GM06990 (cell line): ENCODE data around the gene AGPAT2.

Experiments
- DNase-seq: peaks from one replicate; pipeline ENCODE4 v3.0.0-alpha.2; 2011; ENCODE audit not compliant: insufficient read length; ENCODE audit errors: extremely low read depth
- H3K27me3 ChIP-seq: replicated peaks from 2 replicates; pipeline ENCODE4 v1.6.0; 2011; ENCODE audit warnings: low read length; ENCODE audit not compliant: control insufficient read depth, insufficient read depth
- H3K36me3 ChIP-seq: 2 replicates; pipeline ENCODE4 v1.5.1; 2011; ENCODE audit warnings: low read length; ENCODE audit not compliant: control insufficient read depth, insufficient read depth
- H3K4me3 ChIP-seq: replicated peaks from 2 replicates; pipeline ENCODE4 v1.5.1; 2011; ENCODE audit warnings: low read depth, mild to moderate bottlenecking, control low read depth, low read length
- TF ChIP-seq, protein P1 (sequence below): IDR thresholded peaks from 2 replicates; pipeline ENCODE4 v1.5.1; 2011; ENCODE audit warnings: low read length, control low read depth, mild to moderate bottlenecking, inconsistent platforms; ENCODE audit not compliant: insufficient read depth, poor library complexity, severe bottlenecking

AGPAT2 gene

DNA sequence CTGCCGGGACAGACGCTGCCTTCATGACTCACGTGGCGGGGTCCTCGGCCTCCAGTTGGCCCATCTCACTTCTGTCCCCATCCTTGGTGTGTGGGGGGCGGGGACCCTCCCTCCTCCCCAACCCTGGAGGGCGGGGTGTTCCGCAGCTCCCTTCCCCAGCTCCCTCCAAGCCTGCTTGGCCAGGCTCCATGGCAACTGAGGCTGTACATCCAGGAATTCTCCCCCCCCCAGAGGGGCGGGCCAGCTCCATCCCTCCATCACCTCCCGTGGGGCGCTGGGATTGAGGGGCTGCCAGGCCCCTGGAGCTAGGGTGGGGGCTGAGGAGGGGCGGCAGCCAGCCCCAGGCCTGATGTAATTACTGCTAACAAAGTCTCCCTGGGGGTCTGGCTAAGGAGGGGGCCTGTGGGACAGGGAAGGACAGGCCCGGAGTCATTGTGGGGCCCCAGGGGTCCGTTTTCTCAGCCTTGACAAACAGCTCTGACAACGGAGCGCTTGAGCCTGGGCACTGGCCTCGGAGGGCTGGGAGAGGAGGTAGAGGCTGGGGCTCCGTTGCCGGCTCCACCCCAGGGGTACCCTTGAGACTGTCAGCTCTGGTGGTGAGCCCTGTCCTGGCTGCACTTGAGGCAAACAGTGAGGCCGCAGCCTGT is 33.1 kb upstream of the AGPAT2 start:
- Histone ChIP-seq H3K4me3 (no peak overlapping the region), H3K27me3 (no peaks in the 10 kb centered on the region), H3K36me3 (peaks cover 23% of the 10 kb centered on the region)
- no peak for DNase-seq
- TF ChIP-seq, protein P1, sequence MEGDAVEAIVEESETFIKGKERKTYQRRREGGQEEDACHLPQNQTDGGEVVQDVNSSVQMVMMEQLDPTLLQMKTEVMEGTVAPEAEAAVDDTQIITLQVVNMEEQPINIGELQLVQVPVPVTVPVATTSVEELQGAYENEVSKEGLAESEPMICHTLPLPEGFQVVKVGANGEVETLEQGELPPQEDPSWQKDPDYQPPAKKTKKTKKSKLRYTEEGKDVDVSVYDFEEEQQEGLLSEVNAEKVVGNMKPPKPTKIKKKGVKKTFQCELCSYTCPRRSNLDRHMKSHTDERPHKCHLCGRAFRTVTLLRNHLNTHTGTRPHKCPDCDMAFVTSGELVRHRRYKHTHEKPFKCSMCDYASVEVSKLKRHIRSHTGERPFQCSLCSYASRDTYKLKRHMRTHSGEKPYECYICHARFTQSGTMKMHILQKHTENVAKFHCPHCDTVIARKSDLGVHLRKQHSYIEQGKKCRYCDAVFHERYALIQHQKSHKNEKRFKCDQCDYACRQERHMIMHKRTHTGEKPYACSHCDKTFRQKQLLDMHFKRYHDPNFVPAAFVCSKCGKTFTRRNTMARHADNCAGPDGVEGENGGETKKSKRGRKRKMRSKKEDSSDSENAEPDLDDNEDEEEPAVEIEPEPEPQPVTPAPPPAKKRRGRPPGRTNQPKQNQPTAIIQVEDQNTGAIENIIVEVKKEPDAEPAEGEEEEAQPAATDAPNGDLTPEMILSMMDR: no peak

DNA sequence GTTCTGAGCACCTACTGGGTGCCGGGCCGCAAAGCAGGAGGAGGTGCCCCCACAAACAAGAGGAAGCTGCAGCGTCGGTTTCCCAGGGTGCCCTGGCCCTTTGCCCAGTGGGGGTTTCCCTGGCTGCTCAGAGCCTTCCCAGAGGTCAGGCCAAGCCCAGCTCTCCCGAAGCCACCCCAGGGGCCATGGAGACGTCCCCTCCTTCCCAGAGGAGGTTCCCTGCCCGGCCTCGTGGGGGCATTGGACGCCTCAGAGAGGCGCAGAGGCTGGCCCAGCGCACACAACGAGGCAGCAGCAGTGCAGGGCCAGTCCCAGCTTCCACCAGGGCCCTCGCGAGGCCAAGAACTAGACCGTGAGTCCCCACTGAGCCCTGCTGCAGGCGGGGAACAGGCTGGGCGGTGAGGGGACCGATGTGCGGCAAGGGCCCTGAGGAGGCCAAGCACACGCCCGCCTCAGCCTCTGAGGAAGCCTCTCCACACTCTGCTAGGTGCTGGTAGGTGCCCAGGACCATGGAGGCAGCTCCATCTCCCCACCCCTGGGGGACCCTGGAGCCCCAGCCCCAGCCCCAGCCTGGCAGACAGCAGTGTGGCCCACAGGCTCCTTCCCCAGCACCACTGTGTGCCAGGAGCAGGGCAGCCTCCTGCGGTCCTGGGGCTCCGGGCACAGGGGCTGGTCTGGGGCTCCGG is 32.1 kb upstream of the AGPAT2 start:
- no peak overlapping the region for H3K4me3 ChIP-seq
- DNase-seq: no peak

DNA sequence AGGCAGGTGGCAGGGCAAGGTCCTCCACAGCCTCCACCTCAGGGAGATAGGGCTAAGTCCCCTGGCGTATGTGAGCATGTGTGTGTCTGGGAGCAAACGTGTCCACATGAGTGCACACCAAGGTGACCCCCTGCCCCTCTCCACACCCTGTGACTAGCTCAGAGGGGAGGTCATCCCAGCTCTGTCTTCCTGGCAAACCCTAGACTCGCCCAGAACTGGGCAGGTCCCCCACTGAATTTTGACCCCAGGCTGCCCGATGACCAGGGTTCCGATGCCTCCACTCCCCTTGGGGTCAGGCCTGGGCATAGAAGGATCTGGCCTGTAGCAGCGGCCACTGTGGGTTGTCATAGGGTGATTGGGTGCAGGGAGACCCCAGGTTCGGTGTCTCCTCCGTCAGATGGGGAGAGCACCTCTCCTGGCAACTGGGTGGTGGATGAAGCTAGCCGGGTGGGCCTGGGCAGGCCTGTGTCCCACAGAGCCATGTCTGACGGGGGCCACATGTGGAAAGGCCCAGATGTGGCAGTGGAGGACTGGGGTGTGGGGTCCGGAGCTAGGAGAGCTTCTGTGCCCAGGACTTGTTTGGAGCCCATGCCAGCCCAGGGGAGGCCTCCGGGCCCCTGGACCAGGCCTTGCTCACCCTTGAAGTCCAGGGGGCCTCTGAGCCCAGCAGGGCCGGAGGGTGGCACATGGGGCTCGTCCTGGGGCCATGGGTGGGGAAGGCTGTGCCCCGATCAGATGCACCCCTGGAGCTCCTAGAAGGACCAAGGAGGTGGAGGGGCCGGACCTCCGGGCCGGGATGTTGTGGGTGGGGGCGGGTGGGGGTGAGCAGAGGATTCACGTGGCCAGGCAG is 31.3 kb upstream of the AGPAT2 start:
- TF ChIP-seq, protein P1: no peak
- DNase-seq: no peak
- Histone ChIP-seq H3K27me3 (peaks cover 2% of the 10 kb centered on the region), H3K4me3 (no peak overlapping the region), H3K36me3 (peaks cover 11% of the 10 kb centered on the region)

More for the DNA sequence above, 32.1 kb upstream of the AGPAT2 start:
- peaks cover under 1% of the 10 kb centered on the region; the same call in 1 of the 2 replicates for H3K27me3 ChIP-seq
- H3K36me3 ChIP-seq: peaks cover 18% of the 10 kb centered on the region
- TF ChIP-seq, protein P1: no peak

DNA sequence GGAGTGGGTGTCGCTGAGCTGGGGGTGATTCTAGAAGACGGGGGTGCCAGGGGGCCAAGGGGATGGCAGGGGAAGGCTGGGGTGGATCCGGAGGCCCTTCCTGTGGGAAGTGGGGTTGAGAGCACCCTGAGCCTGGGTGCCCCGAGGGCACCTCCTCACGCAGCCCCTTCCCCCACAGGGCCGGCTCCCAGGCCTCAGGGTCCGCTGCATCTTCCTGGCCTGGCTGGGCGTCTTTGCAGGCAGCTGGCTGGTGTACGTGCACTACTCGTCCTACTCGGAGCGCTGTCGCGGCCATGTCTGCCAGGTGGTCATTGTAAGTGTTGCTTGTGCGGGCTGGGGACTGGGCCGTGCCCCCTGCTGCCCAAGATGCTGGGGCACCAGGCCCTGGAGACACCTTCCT is 30.1 kb upstream of the AGPAT2 start:
- TF ChIP-seq, protein P1: no peak
- H3K36me3 ChIP-seq: peaks cover 3% of the 10 kb centered on the region
- no peak for DNase-seq
- H3K4me3 ChIP-seq: no peak overlapping the region
- H3K27me3 ChIP-seq: peaks cover 2% of the 10 kb centered on the region

DNA sequence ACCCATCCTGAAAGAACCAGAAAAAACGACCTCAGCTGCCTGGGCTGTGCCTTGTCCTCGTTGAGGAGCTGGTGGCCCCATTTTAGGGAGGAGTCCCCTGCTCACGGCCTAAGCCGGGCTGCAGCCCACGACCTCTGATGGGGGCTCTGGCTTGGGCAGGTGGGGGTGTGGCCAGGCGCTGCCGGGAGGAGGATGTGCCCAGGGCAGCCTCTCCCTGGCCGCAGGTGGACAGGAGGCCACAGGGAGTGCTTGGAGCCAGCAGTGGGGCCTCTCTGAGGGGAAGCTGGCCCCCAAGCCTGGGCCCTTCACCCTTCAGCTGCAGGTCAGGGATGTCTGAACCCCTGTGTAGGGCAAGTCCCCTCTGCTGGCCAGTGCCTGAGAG is 27.6 kb upstream of the AGPAT2 start:
- no peak for DNase-seq
- Histone ChIP-seq H3K4me3 (no peak overlapping the region), H3K36me3 (no peaks in the 10 kb centered on the region), H3K27me3 (peaks cover 2% of the 10 kb centered on the region)
- TF ChIP-seq, protein P1: no peak
